Subcutaneous adipose tissue (tissue), 4 donors: ENCODE measurements around the gene PLA2R1. TPM values are rescaled to one million over a fixed set of nuclear protein-coding genes. Genes with fewer than 3 reads are reported as not detected.

Experiments used
- CTCF ChIP-seq: fragments of 450-650 bp; IDR thresholded peaks from one replicate; pipeline ENCODE4 v1.5.1; 2016; ENCODE audit warnings: low read depth, mild to moderate bottlenecking, control low read depth, antibody characterized with exemption, moderate library complexity
- total RNA-seq, 4 donors: library from RNA; depleted of rRNA; stranded (reverse); fragments of >200 nt; gene quantifications; one replicate each; pipeline ENCODE4 v1.1.0, GENCODE V29; 2016

Gene PLA2R1
- total RNA-seq, 4 donors from 2014 or later, result 13.2 to 24.4 (median 19.1) TPM

GRCh38 chr2:160042054-160042453, 20.4 kb downstream of the PLA2R1 start:
- no peak for TF ChIP-seq CTCF

- TF ChIP-seq CTCF, result no peak
Observed at GRCh38 chr2:160041091-160041490, 21.3 kb downstream of the PLA2R1 start.

GRCh38 chr2:160039166-160039903, 23.1 kb downstream of the PLA2R1 start:
- TF ChIP-seq CTCF, result no peak

- no peak for TF ChIP-seq CTCF
Observed at GRCh38 chr2:160036736-160037135, 25.7 kb downstream of the PLA2R1 start.

GRCh38 chr2:160035125-160035524, 27.3 kb downstream of the PLA2R1 start:
- TF ChIP-seq CTCF, result no peak

GRCh38 chr2:160034396-160034795, 28.0 kb downstream of the PLA2R1 start:
- TF ChIP-seq CTCF, result no peak

GRCh38 chr2:160033732-160034392, 28.6 kb downstream of the PLA2R1 start:
- no peak for TF ChIP-seq CTCF
